ENCODE measurements around the gene MAPK11.

Gene MAPK11

DNA sequence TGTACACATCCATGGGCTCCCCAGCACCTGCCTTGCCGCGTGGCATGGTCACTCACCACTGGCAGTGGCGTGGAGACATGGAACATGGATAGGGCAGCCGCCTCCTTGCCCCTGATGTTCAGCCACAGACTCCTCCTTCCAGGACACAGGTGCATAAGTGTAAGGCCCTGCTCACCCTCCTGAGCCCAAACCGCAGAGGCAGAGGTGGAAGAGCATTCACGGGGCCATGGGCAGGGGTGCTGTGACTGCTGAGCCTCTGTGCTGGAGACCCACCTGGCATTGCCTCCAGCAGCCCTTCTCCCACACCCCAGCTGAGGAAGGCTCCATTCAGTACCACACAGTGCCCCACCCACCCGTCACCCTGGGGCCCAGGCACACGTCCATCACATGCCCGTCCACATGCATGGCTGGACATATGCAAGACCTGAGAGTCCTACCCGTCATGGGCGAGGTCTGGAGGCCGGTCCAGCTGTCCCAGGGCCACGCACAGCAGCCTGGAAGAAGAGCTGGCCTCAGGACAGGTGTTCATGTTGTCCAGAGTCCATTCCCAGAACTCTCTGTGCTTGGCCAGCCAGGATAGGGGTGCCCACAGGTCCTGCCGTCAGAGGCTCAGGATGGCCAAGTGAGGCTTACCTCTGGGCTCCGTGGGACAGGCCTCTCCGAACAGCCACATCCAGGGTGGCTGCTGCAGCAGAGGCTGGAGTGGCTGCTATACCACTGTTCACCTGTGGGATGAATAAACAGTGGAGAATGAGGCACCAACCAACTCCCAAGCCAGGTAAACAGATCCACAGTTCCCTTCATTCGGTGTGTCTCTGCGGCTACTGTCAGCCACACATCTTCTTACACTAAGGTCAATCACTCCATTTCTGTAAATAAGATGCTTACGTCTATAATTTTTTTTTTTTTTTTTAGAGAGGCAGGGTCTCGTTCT is 23.7 kb downstream of the MAPK11 start:
- DNase-seq: no peak

DNA sequence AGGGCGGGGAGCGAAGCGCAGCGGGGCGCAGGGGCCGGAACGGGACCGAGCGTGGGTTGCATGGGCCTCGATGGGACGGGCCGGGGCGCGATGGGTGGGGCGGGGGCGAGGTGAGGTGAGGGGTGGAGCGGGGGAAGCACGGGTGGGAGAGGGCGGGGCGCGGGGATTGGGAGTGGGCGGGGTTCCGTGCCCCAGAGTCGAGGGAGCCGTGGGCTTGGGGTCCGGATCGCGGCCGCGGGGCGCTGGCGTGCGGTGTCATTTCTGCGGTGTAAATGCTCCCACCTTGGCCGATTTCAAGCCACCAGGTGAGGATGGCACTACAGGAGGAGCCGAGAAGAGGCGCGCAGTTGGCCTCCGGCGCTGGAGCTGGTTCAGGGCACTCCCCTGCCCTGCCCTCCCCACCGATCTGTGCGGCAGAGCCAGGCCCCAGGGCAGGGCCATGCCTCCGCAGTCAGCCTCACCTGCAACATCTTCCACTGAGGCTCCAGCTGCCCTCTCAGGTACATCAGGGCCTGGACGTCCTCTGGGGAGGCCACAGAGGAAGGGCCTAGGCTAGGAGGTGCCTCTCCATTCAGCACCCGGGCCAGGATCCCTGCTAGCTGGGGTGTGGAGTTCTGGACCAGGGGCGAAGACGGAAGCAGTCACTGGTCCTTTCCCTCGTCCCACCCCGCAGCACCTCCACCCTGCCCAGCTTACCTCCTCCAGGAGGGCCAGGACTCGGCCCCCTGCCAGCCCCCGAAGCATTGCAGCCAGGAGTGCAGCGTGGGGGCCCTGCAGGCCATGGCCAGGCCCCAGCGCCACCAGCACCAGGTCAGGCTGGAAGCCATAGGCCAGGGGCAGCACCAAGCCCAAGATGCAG is 24.7 kb downstream of the MAPK11 start:
- DNase-seq: no peak

DNA sequence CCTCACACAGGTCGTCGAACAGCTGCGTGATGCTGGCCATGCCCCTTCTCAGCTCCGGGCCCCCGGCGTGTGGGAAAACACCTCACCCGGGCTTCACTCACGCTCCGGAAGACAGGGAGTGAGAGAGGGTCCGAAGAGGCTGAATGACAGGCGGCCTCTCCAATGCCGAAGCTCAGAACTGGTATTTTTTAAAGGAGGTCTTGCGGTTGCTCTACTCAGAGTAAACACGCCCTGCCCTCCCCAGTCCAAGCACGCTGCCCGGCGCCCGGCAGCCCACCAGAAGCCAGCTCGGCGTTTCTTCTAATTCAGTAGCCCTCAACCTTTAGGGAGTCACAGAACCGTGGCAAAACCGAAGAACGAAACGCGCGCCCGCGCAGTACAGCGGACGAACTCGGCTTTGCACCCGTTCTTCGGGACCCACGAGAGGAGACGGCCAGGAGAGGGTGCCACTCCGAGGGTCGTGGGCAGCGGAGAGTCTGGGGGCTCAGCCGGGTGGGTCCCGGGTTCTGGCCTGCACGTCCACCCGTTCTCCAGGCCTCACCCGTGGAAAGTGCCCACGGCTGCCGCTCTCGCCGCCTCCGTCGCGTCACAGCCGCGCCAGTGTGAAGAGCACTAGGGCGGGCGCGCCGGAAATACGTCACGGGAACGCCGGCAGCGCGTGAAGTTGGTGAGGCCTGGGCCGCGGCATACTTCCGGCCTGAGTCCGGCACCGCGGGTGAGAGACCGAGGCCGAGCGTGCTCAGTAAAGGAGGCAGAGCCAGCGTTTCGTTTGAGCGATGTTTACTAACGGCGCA is 25.6 kb downstream of the MAPK11 start, which contains the start of gene TUBGCP6:
TSS of gene TUBGCP6 (minus strand) at position 604 of the 794 bp plus-strand sequence. CDS start at position 40, 564 bp downstream.
- DNase-seq: peak; percentile 74

DNA sequence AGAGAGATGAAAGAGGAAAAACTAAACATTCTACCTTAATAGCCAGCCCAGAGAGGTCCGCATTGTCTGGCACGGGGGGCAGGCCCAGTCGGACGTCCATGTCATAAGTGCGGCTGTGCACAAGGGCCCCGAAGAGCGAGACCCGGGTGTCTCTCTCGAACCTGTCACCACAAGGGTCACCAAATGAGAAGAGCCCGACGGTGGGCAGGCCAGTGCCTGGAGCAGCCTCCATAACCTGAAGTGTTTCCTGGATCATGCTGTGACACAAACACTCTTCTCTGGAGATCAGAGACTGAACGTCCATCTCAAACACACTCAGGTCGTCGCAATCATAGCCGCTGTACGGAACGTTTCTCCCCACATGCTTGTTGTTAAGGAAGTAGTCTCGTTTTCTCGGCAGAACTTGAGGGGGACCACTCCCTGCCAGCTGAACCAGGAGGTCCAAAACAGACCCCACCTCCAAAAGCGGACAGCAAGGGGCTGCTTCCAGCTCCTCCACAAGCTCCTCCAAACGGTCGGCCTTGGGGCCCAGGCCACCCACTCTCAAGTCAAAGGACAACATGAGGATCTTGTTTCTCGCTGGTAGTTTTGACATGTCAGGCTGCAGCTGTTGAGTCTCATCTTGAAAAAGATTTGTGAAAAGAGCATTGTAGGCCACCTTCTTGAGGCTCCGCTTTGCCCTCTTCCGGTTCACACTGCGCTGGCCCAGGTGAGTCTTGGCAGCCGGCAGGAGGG is 26.3 kb downstream of the MAPK11 start:
- DNase-seq: no peak

DNA sequence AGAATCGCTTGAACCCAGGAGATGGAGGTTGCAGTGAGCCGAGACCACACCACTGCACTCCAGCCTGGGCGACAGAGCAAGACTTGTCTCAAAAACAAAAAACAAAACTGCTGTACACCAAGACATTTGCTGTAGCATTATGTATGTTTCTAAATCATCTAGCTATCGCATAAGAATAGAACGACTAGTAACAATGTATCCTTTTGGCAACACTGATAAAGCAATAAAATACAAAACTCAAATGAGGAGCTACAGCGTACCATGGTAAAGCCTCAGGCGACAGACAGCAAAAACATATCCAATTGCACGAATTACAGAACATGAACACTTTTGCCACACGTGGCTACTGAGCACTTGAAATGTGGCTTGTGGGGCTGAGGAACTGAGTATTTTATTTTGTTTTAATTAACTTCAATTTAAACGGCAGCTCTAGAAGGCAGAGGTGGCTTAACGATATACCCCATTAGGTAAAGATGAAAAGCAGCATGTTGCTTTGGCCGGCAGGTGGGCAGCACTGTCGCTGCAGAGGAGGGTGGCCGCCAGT is 27.7 kb downstream of the MAPK11 start:
- DNase-seq: no peak

DNA sequence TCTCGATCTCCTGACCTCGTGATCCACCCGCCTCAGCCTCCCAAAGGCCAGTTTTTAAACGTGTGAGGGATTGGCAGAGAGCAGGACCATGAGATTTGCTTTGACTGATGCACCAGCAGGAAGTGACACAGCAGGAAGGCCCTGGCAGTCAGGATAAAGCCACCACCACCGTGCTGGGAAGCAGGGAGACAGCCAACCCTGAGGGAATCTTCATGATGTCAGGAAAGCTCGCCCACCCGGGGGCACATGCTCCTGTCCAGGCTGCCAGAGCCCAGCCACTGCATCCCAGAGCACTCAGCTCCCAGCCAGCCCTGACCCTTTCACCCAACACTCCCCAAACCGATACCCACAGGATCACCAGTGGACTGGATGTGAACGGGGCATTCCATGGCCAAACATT is 31.4 kb downstream of the MAPK11 start:
- DNase-seq: no peak

DNA sequence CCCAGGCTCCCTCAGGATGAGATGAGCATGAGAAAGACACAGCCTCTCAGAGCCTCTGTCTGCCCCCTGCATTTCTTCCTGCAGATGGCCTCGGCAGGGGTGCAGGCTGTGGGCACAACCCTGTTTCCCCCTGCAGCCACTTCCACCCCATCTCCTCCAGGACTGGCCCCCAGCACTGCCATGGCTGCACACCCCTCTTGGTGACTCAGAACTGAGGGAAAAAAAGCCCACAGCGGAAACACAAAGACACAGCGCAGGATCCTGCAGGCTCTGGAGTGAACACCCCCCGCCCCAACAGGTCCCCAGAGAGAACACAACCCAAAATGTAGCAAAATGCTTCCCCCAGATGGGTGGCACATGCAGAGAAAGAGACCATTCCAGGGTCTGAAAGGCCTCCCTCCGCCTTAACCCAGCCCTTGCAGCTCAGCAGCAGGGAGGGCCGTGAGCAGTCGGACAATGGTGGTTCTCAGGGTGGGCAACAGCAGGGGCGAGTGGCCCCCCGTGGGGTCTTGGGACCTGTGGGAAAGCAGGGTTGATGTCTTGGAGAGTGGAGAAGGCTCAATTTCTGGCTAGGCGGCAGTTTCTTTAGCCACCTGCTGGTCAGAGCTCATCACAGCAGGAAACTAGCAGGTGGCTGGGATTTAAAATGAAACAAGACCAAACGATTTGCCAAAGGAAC is 33.3 kb downstream of the MAPK11 start:
- no peak for DNase-seq

DNA sequence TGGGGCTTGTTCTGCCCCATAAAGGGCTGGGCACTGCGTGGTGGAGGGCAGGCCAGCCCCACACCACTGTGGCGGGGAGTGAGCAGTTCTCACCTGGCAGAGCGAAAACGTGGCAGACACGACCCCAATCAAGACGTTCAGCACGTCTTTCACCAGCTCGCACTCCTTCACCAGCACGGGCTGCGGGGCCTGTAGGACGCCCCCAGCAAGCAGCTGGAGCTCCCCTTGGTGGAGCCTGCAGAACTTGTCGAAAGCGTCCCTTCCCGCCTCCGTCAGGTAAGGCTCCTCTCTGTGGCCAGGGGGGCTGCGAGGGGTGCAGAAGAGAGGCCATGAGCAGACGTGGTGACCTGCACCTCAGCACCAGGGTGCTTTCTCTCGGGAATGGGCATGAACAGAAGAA is 37.0 kb downstream of the MAPK11 start:
- no peak for DNase-seq

DNA sequence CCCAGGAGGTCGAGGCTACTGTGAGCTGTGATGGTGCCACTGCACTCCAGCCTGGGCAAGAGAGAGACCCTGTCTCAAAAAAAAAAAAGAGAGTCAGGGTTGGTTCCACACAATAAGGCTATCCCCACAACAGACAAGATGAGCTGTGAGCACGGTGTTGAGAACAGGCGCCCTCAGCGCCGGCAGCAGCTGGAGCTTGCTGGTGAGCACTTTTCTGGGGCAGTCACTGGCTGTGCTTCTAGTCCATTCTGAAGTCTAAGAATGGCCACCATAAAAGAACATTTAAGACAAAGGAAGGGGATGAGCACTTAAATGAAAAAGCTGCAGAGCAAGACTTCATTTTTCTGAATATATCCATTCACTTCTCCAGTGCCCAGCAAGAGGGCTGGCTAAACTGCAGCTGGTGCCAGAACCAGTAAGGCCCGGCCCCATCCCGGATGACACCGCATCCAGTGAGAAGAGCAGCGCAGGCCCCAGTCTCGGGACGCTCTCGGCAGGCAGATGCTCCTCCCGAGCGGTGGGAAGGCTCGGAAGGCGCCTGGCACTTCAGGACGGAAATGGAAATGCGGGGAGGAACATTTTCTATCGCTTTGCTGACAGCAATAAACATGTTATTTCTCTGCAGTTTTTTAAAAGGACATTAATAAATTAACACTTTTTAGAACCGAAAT is 37.6 kb downstream of the MAPK11 start:
- no peak for DNase-seq

DNA sequence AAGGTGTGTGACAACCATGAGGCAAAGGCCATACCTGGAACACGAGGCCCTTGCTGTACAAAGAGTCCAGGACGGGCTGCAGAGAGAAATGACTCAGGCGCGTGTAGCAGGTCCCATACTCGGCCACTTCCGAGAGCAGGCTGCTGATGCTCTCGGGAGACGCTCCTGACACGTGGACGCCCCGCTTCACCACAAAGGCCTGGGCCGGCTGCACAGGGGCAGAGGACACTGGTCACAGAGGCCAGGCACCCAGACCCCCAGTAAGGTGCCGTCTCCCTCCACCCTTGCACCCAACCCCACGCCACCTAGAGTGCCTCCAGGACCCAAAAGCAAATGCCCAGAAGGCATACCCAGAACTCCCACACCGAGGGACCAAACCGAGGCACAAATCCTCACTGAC is 40.8 kb downstream of the MAPK11 start:
- no peak for DNase-seq

DNA sequence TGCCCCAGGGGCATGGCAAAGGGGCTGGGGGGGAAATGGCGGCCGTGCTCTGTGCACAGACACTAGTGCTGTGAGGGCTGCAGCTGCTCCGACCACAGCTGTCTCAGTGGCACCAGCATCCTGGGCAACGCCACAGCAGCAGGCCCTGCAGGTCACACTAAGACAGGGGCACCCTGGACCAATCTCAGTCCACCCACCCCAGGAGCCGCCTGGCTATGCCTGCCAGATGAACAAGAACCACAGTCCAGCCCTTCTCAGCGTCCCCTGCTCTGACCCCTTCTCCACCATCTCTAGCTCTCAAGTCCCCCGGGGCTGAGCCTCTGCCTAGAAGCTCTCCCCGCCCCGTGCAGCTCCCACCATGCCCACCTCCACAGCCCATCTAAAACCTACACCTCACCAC is 41.8 kb downstream of the MAPK11 start:
- no peak for DNase-seq

DNA sequence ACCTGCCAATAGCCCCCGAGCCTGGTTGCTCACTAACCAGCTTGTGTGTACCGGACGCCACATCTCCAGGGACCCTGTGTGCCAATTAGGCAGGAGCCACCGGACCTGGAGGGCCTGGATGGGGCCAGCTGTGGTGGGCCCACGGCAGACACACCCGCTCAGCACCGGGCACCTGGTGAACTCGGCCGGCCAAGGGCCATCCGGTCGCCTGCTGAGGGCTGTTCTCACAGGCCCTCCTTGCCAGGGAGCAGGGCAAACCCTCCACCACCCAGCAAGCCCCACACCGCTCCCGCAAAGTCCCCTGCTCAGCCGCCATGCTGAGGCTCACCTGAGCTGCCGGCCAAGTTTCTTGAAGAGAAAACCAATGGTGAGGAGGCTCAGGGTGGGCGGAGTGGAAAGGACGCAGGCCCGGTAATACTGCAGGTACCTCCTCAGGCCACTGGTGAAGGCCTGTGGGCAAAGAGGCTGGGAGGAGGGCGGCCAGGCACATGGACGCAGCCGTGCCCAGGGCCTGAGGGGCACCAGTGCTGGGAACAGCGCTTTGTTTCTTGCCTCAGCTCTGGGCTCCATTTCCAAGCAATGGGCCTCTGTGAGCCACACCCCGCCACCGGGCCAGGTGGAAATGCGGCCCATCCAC is 42.5 kb downstream of the MAPK11 start:
- no peak for DNase-seq

DNA sequence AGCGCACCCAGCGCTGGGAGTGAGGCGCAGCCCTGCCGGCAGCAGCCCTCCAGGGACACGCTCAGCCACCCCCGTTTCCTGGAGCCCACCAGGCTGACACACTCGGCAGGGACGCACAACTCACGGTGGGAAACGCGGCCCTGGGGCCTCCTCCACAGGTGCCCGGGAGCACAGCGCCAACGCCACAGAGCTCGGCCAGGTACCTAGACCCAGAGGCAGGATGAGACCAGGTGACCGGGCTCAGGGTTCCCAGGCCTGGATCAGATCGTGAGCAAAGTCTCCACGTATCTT is 43.4 kb downstream of the MAPK11 start:
- DNase-seq: no peak

DNA sequence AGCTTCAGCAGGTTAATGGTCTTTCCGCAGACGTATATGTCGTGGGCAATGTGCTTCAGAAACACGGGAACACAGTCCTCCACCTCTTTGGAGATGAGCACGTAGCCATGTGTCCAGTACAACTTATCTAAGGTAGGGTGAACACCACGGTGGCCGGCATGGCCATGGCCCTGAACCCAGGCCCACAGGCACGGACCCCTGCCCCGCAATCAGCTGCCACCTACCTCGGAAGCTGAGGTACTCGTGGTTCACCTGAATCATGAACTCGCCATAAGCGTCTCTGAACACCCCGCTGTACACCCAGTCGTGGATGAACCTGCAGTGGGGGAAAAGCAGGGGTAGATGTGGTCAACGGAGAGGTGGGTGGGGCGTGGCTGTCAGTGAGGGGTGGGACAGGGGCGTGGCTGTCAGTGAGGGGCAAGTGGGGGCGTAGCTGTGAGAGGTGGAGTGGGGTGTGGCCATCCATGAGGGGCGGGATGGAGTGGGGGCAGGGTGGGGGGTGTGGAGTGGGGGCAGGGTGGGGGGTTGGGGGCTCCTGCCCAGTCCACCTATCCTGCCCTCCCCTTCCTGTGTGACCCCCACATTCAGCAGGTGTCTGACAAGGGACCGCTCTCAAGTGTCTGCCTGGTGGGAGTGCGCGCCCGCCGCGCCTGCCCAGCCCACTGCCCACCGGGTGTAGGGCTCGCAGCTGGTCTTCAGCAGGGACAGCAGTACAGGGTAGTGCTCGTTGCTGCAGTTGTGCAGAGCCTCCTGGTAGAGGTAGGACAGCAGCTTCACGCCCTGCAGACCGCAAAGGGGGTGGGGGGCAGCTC is 43.9 kb downstream of the MAPK11 start:
- DNase-seq: no peak

DNA sequence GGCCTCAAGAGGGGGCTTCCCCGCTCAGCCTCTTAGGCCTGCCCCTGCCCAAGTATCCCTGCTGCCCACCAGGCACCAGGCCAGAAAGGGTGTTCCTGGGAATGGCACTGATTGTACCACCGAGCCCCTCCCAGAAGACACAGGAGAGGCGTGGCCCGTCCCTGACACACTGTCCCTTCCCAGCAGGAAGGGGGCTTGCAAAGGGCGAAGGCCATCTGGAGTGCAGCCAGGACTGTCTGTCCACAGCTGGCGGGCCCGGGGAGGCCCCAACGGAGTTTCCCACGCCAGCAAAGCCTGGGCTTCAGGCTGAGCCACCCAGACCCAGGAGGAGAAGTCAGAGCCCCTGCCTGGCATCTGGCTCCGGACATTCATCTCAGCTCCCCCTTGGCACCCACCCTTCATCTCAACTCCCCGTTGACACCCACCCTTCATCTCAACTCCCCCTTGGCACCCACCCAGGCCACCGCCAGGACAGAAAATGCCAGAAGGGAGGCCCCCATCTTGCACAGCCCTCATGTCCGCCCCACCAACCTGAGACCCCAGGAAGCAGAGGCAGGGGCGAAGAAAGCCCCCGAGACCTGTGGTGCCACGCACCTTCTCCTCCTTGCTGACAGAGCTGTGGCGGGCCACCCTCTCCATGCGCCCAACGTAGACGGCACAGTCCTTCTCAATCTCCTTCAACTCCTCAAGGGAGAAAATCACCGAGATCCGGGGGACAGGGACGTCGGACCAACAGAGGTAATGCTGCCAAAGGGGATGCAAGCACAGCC is 44.8 kb downstream of the MAPK11 start:
- no peak for DNase-seq

DNA sequence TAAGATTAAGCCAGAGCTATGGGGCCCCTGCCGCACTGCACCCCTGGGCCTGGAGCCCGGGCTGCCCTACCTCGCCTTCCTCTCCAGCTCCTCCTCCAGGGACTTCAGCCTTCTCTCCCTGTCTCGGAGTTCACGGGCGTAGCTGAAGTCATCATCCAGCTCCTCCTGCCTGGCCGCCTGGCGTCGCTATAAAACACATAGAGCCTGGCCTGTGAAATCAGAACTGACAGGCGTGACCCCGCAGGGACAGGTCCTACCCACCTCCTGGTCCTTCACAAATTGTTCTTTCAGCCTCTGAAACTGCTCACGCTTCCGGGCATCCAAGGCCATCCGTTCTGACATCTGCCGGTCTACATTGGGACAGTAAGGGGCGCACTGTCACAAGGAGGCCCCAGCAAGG is 46.1 kb downstream of the MAPK11 start:
- DNase-seq: no peak

DNA sequence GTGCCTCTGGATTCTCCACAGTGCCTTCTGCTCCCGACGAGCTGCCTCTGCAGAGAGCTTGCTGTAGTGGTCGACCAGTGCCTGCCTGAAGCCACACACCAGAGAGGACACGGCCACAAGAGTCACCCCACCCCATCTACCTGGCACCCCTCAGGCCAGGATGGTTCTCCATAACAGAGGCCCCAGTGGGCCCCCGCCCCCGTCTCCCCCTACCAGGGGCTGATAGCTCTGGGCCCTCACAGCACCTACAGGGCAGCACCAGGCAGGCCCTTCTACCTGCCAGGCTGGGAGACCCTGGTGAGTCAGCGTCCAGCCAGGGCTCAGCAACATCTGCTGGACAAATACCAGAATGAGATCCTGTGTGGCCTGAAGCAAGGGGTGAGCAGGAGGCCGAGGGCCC is 47.7 kb downstream of the MAPK11 start:
- no peak for DNase-seq

DNA sequence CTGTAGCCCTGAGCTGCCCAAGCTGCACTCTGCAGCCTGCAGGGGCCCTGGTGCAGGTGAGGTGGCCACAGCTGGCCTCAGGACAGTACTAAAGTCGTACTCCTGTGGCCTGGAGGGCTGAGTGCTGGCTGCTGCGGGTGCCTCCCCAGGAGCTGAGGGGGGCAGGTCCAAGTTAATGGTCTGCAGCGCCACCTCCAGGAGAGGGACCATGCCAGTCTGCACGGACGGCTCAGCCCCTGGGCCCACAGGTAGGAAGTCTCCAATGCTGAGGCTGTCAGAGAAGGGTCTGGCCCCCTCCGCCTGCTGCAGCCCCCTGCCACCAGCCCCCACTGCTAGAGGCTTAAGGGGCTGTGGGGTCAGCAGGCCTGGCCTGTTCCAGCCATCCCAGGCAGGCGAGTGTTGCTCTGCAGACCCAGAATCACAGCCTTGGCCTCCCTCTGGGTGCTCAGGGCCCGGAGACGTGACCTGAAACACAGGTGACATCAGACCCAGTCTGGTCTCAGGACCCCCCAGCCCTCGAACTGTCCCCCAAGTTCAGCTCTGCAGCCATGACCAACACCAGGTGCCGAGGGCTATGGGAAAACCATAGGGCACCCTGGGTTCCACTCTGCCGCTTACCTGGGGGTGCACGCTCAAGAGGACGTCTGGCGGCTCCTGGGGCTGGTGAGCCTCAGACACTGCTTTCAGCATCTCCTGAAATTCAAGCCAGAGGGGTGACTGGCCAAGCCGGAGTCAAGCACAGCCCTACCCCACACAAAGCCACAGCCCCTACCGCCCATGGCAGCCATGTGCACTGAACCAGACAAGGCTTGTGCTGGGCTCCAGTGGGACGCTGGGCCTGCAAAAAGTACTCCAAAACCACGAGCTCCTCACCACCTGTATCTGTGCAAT is 48.5 kb downstream of the MAPK11 start:
- DNase-seq: no peak

All from 8988T (cell line).